Right renal pelvis (tissue), 4 donors: ENCODE results near the gene KCNG1. TPM values are rescaled to one million over a fixed set of nuclear protein-coding genes. Genes with fewer than 3 reads are reported as not detected.
A peak's percentile ranks its signal among the peaks of the same experiment; 100 is the strongest.

Source experiments
- DNase-seq, 4 donors: peaks; one replicate each; pipeline ENCODE4 v3.0.0-alpha.2; 2013; ENCODE audit warnings: low read depth in 4 of 4, low spot score in 3 of 4, missing footprints in 1 of 4
- polyA plus RNA-seq, 4 donors: library from polyadenylated mRNA; unstranded; fragments of 120-200 nt; gene quantifications; one replicate each; pipeline ENCODE4 v1.2.1, GENCODE V29; 2013; ENCODE audit not compliant: insufficient read length in 4 of 4

Gene KCNG1
- polyA plus RNA-seq, 4 donors, result 4.2 to 6.8 (median 4.5) TPM

- DNase-seq, result peak in 2 of 4 donors; percentile 58 to 61
Observed at GRCh38 chr20:51014797-51015722, 7.8 kb downstream of the KCNG1 start.

DNA sequence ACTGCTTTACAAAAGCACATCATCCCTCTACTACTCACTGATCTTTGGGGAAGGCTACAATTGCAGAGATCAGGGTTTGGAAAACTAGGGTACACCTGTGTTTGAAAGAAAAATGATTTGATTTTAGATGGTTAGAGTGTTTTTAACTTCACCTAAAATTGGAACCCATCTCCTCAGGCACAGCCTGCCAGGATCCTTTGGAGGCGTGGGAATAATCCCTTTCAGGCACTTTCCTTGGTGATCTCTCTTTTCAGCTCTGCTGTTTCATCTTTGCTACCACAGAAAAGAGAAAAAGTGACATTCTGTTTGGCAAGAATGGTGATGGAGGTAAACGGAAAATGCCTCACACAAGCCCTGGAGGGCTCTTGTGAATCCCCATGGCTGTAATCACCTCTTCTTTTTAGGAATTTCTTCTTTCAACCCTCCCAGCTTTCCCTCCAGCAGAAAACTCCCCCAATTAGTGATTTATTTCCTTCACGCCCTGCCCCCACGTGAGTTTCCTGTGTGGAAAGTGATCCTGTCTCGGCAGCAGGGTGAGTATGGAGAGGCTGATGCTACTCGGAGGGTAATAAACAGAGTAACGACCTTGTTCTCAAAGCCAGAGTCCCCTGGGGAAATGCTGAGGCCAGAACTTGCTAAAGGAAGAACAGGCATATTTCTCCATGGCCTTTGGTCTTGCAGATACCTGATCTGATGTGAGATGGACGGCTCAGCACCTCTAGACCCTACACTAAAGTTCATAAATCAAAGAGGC is 9.2 kb downstream of the KCNG1 start:
- DNase-seq, result no peak

GRCh38 chr20:51012357-51012756 is 10.6 kb downstream of the KCNG1 start:
- no peak for DNase-seq

DNA sequence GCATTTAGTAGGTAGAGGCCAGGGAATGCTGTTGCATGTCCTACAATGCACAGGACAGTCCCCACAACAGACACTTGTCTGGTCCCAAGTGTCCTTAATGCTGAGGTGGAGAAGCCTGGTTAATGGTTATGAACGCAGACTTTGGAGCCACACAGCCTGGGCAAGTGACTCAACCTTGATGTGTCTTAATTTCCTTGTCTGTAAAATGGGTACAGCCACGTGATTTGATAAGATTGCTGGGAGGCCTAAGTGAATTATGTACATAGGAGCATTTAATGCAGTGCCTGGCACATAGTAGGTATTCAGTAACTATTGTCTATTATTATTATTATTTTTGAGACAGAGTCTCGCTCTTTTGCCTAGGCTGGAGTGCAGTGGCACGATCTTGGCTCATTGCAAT is 11.4 kb downstream of the KCNG1 start:
- no peak for DNase-seq

DNA sequence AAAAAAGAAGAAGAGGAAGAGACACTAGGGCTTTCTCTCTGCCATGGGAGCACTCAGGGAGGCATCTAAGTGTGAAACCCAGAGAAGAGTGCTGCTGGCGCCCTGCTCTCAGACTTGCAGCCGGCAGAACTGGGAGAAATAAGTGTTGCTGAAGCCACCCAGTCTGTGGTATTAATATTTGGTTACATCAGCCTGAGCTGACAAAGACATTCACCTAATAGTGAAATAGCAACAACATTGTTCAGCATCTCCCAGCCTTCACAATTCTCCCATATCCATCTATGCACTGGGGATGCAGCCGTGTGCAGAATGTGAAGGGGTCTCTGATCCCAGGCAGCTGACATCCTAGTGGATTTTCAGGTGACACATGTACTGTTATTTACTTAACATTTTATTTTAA is 12.0 kb downstream of the KCNG1 start:
- DNase-seq, result no peak

- no peak for DNase-seq
Observed at GRCh38 chr20:51010043-51010365, 12.9 kb downstream of the KCNG1 start.

DNA sequence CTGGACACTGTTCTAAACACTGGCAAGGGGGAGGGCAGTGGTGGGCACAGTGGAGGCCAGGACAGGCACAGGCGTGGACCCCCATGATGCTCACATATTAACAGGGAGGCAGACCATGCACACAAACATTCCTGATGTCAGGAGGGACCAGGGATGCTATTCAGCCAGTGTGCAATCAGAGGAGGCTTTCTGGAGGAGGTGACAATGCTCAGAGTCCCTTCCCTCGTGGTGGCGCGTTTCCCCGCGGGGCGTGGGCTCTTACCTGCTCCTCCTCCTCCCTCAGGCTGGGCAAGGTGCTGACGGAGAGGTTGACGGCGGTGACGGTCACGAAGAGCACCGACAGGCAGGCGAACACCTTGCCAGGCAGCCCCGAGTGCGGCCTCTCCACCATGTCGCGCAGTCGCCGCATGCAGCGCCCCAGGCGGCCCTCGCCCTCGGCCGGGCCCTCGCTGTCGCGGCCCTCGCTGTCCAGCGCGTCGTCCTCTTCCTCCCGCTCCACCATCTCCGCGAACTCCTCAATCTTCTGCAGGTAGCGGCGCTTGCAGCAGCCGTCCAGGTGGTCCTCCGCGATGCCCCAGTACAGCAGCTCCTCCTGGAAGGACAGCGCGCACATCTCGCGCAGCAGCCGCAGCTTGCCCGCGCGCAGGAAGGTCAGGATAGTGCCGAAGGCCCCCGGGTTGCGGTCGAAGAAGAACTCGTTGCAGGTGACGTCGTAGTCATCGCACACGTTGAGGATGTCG is 13.4 kb downstream of the KCNG1 start:
- DNase-seq, result no peak

DNA sequence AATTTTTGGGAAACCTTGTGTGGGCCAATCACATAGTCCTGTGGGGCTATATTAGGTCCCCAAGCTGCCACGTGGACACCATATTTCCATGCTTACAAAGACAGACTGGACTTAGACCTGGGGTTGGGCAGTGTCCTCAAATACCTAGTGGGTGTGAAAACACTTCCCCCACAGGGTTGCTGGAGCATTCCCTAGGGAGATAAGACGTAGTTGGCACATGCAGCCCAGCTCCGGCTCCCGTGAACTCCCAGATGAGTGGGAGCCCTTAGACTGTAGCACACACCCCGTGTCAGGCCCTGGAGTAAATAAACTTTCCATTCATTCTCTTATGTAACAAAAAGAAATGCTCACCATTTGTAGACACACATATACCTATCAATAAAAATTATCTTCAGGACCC is 14.2 kb downstream of the KCNG1 start:
- DNase-seq, result no peak

- DNase-seq, result no peak
Observed at GRCh38 chr20:51005214-51005613, 17.7 kb downstream of the KCNG1 start.

GRCh38 chr20:51004781-51005180 is 18.1 kb downstream of the KCNG1 start:
- no peak for DNase-seq

GRCh38 chr20:51004305-51004727 is 18.6 kb downstream of the KCNG1 start:
- no peak for DNase-seq

GRCh38 chr20:51003753-51004152 is 19.2 kb downstream of the KCNG1 start:
- no peak for DNase-seq

- no peak for DNase-seq
Observed at GRCh38 chr20:51002633-51003032, 20.3 kb downstream of the KCNG1 start.

GRCh38 chr20:51001430-51002265 is 21.3 kb downstream of the KCNG1 start:
- no peak for DNase-seq

DNA sequence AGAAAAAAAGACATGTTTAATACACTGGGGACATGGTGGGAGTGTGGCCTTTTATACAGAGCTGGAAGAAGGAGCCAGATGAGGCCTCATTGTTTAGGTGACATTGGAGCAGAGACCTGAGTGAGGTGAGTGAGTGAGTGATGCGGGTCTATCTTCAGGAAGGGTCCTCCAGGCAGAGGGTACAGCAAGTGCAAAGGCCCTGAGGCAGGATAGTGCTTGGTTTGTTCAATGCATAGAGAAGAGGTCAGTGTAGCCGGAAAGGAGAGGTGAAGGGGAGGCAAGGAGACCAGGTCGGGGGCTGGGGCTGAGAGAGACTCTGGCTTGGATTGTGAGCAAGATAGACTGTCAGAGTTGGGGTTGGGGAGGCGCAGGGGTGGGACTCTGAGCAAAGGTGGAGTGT is 23.6 kb downstream of the KCNG1 start:
- no peak for DNase-seq

DNA sequence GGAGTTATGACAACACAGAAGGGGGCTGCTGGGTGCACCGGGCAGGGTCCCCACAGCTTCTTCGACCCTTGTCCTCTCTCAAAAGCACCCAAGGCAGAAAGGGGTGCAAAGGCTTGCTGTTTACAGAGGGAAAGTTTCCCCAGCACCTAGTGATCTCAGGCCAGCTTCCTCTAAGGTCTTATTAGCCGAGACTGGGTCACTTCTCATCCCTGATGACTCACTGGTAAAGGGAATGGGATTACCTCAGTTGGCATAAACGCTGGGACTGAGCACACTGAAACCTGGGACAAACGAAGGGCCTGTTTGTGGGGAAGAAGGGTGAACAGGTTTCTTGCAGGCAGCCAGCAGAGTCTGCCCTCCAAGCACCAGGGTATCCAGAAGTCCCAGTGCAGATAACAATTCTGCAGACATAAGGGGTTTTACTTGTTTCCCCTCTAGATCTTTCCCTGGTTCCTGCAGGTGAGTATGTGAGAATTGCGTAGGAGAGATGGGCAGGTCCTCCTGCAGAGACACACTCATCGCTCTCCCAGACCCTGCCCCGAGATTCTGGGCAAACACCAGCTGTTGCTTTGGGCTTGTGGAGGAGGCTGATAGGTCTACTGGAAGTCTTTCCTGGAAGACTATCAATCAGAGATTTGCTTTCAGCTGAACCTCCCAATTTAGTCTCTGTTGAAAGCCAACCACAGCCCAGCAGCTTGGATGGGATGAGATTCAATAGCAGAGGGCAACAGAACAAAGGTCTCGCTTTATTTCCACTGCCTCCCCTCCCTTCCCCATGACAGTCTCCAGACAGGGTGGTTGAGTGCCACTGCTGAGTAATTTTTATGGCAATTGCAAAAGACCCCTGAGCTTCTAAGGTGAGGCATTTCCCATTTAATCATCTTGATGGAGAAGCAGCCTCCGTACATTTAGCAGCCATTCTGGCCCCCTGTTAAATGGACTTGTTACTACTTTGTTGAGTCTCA is 25.7 kb downstream of the KCNG1 start:
- no peak for DNase-seq

DNA sequence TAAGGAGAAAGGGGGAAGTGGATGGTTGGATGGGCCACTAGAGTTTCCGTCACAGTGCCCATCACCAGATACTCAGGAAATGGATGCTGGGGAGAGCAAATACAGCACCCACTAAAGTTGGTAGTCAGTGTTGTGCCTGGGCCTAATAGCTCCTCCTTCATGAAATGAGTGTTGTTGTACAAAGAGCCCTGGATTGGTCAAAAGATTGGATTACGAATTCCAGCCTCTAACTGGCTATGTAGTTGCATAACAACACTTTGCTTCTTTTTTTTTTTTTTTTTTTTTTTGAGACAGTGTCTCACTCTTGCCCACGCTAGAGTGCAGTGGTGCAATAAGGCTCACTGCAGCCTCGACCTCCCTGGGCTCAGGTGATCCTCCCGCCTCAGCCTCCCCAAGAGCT is 27.4 kb downstream of the KCNG1 start:
- no peak for DNase-seq

DNA sequence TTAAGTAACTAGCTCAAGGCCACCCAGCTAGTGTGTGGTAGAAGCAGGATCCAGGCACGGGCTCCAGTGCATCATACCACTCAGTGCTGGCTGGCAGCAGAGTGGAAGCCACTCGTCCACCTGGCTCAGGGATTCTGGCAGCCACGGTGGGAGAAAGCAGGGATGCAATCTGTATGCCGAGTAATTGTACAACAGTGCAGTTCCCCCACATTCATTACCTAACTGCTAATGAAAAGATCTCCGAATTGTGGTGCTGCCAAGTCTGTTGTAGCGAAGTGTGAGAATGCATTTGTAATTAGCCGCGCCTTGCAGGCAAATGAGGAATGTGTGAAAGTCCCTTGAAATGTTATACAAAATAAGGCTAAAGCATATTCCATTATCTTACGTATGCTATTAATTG is 29.0 kb downstream of the KCNG1 start:
- no peak for DNase-seq
